ENCODE results near the gene CX3CL1.
"Not testable (repeated sequence)": the region's sequence is repeated elsewhere in the genome, so short reads cannot be mapped to it uniquely, and the experiment has no call there.

The CX3CL1 gene

GRCh38 chr16:57358086-57358420 is 14.2 kb upstream of the CX3CL1 start:
- ATAC-seq = no peak

DNA sequence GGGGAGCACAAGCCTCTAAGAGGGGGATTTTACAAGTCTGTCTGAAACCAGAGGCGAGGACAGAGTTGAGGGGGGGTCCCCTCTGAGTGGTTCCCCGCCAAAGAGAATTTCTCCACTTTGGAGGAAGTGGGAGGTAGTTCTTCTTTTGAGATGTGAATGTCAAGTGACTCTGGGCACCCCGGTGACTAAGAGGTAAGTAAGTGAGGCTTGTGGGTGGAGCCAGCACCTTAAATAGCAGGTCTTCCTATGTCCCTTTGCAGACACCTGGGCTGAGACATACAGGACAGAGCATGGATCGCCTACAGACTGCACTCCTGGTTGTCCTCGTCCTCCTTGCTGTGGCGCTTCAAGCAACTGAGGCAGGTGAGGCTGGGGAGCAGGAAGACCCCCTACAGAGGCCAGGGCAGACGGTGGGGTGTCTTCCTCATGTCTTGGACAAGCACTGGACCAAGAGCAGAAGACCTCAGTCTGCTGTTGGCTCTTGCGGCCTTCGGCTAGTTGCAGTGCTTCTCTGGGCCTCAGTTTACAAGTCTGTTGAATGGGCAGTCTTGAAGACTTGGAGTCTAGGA is 13.7 kb upstream of the CX3CL1 start, which contains the start of gene CCL22:
Gene CCL22 (plus strand): TSS at position 257 of the 569 bp plus-strand sequence. CDS start 34 bp downstream, at position 291.
- peak; percentile 54 to 59 for ATAC-seq

DNA sequence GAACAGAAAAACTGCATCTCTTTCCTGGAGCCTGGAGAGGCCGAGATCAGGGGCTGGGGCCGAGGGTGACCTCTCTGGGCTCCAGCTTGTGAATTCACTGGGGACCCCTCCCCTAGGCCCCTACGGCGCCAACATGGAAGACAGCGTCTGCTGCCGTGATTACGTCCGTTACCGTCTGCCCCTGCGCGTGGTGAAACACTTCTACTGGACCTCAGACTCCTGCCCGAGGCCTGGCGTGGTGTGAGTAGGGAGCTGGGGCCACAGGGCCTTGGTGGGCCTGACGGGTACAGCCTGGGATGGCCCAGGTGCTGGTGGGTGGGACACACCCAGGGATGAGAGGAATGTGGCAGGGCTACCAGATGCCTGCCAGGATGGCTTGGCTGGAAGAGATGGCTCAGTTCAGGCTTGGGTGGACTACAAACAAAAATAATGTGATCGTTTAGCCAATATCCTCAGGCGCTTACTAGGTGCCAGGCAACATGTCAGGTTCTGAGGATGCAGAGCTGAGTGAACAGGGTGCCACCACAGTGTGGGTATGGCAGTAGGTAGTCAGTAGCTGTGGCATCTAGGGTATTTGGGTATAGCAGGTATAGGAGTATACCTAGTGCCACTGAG is 11.9 kb upstream of the CX3CL1 start:
- ATAC-seq = no peak

GRCh38 chr16:57361404-57361803 is 10.9 kb upstream of the CX3CL1 start:
- ATAC-seq = no peak

DNA sequence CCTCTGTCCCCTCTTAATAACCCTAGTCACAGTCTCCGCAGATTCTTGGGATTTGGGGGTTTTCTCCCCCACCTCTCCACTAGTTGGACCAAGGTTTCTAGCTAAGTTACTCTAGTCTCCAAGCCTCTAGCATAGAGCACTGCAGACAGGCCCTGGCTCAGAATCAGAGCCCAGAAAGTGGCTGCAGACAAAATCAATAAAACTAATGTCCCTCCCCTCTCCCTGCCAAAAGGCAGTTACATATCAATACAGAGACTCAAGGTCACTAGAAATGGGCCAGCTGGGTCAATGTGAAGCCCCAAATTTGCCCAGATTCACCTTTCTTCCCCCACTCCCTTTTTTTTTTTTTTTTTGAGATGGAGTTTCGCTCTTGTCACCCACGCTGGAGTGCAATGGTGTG is 8.1 kb upstream of the CX3CL1 start:
- ATAC-seq = no peak

GRCh38 chr16:57366544-57367040 is 5.7 kb upstream of the CX3CL1 start:
- peak in 1 of 2 donors; percentile 28 for ATAC-seq

DNA sequence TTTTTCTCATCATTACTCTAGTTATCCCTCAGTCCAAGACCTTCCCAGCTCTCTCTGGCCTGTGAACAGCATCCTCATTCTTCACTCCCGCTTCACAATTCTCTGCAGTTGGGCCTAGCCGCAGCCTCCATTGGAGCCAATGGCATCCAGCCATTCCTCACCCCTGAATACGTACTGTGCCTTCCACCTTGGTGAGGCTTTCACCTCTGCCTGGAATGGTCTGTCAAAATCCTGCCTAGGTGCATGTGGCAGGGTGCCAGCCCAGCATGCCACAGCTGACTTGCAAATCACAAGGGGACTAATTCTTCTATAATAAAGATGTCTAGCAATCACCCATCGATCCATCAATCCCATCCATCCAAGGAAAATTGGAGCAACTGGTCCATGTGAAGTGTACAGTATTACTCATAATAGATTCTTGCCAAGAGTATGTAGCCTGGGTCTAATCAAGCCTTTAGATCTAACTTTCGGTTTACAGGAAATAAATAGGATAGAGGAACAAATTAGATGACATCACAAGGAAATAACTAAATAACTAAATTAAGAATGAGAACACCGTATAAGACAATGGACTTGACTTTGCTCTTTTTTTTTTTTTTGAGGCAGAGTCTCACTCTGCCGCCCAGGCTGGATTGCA is 5.1 kb upstream of the CX3CL1 start:
- no peak for ATAC-seq

DNA sequence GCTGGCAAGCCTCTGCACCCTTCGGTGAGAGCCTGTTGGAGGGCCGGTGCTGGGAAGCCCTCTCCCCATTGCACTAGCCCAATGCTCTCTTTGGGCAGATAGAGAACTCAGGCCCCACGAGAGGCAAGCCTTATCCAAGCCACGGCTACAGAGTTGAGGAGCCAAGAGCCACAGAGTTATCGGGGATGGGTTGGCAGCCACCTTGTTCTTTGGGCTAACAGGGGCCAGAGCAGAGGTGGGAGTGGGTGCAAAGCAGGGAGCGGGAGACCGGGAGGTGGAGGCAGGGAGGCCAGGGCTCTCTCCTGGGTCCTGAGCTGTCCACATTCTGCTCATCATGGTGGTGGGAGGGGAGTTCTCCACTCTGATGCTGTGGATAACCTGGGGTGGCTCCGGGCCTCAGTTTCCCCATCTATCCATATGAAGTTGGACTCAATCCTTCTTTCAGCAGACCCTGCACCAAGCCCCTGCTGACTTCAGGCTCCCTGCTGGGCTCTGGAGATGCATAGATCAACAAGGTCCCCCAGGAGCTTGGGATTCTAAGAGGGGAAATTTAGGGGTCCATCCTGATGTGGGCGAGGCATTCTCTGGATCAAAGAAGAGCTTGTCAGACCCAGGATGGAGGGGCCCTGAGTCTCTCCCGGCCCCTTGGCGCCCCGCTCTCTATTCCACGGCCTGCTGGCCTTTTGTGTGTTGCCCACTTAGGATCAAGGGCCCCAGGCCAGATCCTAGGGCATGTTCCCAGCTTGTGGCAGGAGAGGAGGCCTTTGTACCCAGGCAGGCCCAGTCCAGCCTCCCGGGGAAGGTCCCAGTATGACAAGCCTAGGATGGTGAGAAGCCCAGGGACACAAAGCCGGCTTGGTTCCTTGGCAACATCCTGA is 557 bp upstream of the CX3CL1 start:
- ATAC-seq = no peak

GRCh38 chr16:57373117-57373947 is 1.0 kb downstream of the CX3CL1 start:
- ATAC-seq = no peak

- no peak for ATAC-seq
These were observed 1.8 kb downstream of the CX3CL1 start for GRCh38 chr16:57374067-57374534.

GRCh38 chr16:57374925-57375465 is 2.7 kb downstream of the CX3CL1 start:
- ATAC-seq = not testable (repeated sequence)

DNA sequence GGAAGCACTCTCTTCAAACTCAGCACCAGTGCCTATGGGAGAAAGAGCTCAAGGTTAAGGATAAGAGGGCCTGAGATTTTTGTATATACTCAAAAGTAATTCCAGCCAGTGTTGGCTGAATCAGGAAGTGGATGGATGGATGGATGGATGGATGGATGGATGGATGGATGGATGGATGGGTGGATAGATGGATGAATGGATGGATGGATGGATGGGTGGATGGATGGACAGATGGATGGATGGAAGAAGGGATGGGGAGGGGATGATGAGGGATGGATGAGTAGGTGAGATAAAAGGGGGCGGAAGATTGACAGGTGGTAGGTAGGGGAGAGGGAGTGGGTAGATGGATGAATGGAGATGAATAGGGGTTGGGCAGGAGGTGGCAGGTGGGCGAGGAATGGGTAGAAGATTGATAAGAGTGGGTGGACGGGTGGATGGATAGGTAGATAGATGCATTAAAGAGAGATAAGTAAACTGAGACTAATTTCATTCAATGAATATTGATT is 4.1 kb downstream of the CX3CL1 start:
- ATAC-seq = no peak

GRCh38 chr16:57377080-57377841 is 5.0 kb downstream of the CX3CL1 start:
- ATAC-seq = peak; percentile 79 to 82

GRCh38 chr16:57379579-57379978 is 7.3 kb downstream of the CX3CL1 start:
- ATAC-seq = no peak

DNA sequence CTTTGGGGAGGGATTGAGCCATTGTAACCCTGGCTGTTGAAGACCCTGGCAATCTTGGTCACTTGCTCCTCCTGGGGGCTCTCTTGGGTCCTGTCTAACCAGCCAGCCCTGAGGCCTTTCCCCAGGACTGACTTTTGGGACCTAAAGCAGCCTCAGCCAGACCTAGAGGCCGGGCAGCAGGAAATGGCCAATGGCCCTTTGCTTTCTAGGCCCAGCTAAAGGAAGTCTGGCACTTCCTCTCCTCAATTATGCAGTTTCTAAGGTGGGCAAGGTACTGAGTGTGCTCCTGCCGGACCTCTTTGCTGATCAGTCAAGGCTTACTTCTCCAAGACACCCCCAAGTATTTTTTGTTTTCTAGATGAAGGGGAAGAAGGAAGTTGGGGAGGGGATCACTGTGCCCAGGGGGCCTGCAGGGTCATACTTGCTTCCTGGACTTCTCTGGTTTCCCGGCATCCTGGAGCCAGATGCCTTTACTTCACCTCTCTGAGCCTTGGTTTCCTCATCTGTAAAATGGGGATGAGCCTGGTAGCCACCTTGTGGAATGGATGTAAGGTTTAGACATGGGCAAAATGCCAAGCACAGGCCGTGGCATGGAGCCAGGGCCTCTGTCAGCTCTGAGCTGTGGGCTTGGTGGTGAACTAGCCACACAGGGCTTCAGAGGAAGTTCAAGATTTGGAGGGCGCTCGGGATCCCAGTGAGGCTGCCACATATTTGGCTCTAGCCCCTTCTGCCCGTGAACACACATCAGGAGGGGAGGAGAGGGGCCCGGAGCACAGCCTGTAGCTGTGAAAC is 8.6 kb downstream of the CX3CL1 start:
- ATAC-seq = no peak

DNA sequence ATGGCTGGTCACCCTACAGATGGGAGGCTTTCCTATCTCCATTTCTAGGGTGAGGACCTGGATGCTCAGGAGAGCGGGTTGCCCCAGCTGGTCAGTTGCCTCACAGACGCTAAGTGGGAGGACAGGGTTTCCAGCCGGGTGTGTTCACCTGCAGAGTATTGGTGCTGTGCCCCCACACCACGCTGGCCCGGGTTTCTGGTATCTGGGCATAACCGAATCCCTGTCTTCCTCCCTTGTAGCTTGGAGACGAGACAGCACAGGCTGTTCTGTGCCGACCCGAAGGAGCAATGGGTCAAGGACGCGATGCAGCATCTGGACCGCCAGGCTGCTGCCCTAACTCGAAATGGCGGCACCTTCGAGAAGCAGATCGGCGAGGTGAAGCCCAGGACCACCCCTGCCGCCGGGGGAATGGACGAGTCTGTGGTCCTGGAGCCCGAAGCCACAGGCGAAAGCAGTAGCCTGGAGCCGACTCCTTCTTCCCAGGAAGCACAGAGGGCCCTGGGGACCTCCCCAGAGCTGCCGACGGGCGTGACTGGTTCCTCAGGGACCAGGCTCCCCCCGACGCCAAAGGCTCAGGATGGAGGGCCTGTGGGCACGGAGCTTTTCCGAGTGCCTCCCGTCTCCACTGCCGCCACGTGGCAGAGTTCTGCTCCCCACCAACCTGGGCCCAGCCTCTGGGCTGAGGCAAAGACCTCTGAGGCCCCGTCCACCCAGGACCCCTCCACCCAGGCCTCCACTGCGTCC is 9.7 kb downstream of the CX3CL1 start:
- ATAC-seq = no peak

- ATAC-seq = no peak
These were observed 10.4 kb downstream of the CX3CL1 start for GRCh38 chr16:57382535-57383275.

Data from activated CD4-positive, CD25-positive, alpha-beta regulatory T cell treated with anti-CD3 and anti-CD28 coated beads, Interleukin-2, amount 50 U/mL, for 24 hours (primary cell).